Measurements from ENCODE around the gene SPATS2. TPM values are rescaled to one million over a fixed set of nuclear protein-coding genes. Genes with fewer than 3 reads are reported as not detected.

Gene SPATS2
- total RNA-seq, 6 experiments from 2014 or later = 33.4 to 64.4 (median 50.9) TPM

GRCh38 chr12:49542592-49543160, 175.4 kb downstream of the SPATS2 start:
- Mint-ChIP-seq H3K4me1 (ENCODE audit: low read depth) (0 out of 2 replicates have a peak, but pooled peaks cover under 1% of the 10 kb centered on the region), H3K4me3 (no peak overlapping the region), H3K36me3 (ENCODE audit: low read depth) (no peaks in the 10 kb centered on the region), H3K27me3 (ENCODE audit: insufficient read depth) (peaks cover 41% of the 10 kb centered on the region), H3K27ac (no peak overlapping the region), H3K9me3 (no peaks in the 10 kb centered on the region)
- TF ChIP-seq CTCF (IDR thresholded peaks at IDR 0.05) = no peak
- DNase-seq = no peak

GRCh38 chr12:49543221-49543913, 176.1 kb downstream of the SPATS2 start:
- peaks cover 45% of the 10 kb centered on the region for H3K27me3 Mint-ChIP-seq (ENCODE audit: insufficient read depth)
- DNase-seq = no peak

GRCh38 chr12:49543914-49544815, 176.9 kb downstream of the SPATS2 start:
- no peak overlapping the region for H3K4me3 Mint-ChIP-seq
- TF ChIP-seq CTCF (IDR thresholded peaks at IDR 0.05) = no peak
- no peaks in the 10 kb centered on the region for H3K9me3 Mint-ChIP-seq
- H3K4me1 Mint-ChIP-seq (ENCODE audit: low read depth) = no peaks in the 10 kb centered on the region
- H3K27me3 Mint-ChIP-seq (ENCODE audit: insufficient read depth) = peaks cover 47% of the 10 kb centered on the region
- H3K27ac Mint-ChIP-seq = no peak overlapping the region
- H3K36me3 Mint-ChIP-seq (ENCODE audit: low read depth) = no peaks in the 10 kb centered on the region
- DNase-seq = no peak

More at GRCh38 chr12:49543221-49543913, 176.1 kb downstream of the SPATS2 start:
- no peaks in the 10 kb centered on the region for H3K9me3 Mint-ChIP-seq
- no peaks in the 10 kb centered on the region for H3K4me1 Mint-ChIP-seq (ENCODE audit: low read depth)
- no peak overlapping the region for H3K4me3 Mint-ChIP-seq
- H3K27ac Mint-ChIP-seq = no peak overlapping the region
- TF ChIP-seq CTCF (IDR thresholded peaks at IDR 0.05) = no peak
- H3K36me3 Mint-ChIP-seq (ENCODE audit: low read depth) = no peaks in the 10 kb centered on the region

- no peak overlapping the region for H3K4me3 Mint-ChIP-seq
- H3K27me3 Mint-ChIP-seq (ENCODE audit: insufficient read depth) = peaks cover 46% of the 10 kb centered on the region
- no peak for DNase-seq
- no peaks in the 10 kb centered on the region for H3K36me3 Mint-ChIP-seq (ENCODE audit: low read depth)
- no peak for TF ChIP-seq CTCF (IDR thresholded peaks at IDR 0.05)
- no peak overlapping the region for H3K27ac Mint-ChIP-seq
- no peaks in the 10 kb centered on the region for H3K4me1 Mint-ChIP-seq (ENCODE audit: low read depth)
- H3K9me3 Mint-ChIP-seq = no peaks in the 10 kb centered on the region
Measured at GRCh38 chr12:49545815-49546214, 178.6 kb downstream of the SPATS2 start.

GRCh38 chr12:49546481-49546880, 179.2 kb downstream of the SPATS2 start:
- H3K4me3 Mint-ChIP-seq = no peak overlapping the region
- no peaks in the 10 kb centered on the region for H3K36me3 Mint-ChIP-seq (ENCODE audit: low read depth)
- no peaks in the 10 kb centered on the region for H3K4me1 Mint-ChIP-seq (ENCODE audit: low read depth)
- peaks cover 43% of the 10 kb centered on the region for H3K27me3 Mint-ChIP-seq (ENCODE audit: insufficient read depth)
- no peak overlapping the region for H3K27ac Mint-ChIP-seq
- TF ChIP-seq CTCF (IDR thresholded peaks at IDR 0.05) = no peak
- no peak for DNase-seq
- H3K9me3 Mint-ChIP-seq = no peaks in the 10 kb centered on the region
